DLD1 (cell line): ENCODE results near the gene CIT.
"Not testable (repeated sequence)": the region's sequence is repeated elsewhere in the genome, so short reads cannot be mapped to it uniquely, and the experiment has no call there.

Experiments
- in situ Hi-C: cut with HindIII; loops from 2 replicates; pipeline ENCODE4 v1.10.0; 2017; ENCODE audit warnings: low sequenced_read_pairs

Gene CIT

DNA sequence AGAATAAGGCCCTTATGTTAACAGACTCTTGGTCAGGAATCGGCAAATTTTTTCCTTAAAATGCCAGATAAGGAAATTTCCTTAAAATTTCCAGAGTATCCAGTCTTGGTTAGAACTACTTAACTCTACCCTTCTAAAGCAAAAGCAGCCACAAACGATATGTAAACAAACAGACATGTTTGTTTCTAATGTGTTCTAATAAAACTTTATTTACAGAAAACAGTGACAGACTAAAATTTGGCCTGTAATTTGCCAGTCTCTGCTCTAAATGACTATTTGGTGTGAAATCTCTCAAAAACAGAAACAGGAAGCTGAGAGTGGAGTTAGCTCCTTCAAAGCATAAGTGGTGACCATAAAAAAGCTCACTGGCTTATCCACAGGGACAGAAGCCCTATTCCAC is 131.0 kb downstream of the CIT start:
- in situ Hi-C loops, result no loop called here

DNA sequence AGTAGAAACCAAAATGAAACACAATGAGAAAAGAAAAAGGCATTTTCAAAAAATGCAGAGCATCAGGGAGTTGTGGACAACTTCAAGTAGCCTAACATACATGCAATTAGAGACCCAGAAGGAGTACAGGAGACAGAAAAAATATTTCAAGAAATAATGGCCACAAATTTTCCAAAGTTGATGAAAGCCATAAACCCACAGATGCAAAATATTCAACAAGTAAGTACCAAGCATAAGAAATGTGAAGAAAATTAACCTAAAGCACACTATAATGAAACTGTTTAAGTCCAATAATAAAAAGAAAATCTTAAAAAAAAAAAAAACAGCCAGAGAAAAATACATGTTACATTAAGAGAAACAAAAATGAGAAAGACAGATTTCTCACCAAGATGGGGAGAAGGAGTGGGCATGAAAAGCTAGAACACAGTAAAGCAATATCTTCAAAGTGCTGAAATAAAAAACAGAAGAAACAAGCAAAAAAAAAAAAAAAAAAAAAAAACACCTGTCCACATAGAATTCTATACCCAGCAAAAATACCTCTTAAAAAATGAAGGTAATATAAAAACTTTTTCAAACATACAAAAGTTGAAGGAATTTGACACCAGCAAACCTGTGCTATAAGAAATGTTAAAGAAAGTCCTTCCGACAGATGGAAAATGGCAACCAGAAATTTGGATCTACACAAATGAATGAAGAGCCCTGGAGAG is 132.1 kb downstream of the CIT start:
- in situ Hi-C loops, result no loop called here

DNA sequence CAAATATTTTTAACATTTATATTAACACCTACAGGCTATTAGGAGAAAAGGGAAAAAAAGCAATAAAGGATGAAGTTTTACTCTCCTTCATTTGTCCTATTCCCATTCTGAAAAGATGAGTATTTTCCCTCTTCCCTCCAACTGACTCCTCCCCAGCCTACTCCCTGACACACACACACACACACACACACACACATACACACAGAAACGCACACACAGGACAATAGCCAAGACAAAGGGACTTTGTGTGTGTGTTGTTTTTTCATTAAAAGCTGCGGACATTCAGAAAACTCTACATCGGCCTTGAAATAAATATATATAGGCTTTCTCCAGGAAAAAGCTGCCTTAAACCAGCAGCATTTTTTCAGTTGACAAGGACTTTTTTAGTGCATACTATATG is 134.4 kb downstream of the CIT start:
- in situ Hi-C loops, result no loop called here

DNA sequence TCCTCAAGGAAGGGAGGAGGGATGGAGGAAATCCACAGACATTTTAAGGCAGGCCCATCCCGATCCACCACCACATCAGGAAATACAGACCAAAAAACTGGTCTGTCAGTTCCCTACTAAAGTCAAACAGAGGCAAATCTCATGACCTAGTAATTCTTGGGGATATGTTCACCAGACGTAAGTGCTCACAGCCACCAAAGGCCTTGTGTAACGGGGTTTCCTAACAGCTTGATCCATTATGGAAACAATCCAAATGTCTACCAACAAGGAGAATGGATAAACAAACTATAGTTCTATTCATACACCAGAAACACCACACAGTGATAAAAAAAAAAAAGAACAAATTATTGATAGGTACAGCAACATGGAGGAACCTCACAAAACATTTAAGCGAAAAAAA is 136.3 kb downstream of the CIT start:
- in situ Hi-C loops, result no loop called here

DNA sequence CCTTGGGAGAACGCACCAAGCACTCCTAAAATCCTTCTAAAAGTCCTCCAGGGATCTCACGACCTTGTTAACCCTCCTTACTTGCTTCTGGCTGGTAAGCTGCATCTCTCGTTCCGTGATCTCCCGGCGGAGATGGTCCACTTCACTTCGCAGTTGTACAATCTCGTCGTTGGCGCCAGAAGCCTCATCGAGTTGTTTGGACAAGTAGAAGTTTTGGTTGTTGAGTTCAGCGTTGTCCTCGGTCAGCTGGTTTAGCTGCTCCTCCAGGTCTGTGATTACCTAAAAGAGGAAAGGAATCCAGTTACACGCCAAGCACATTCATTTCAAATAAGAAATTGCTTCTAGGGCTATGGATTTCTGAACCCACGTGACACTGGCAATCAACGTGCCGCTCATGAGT is 142.0 kb downstream of the CIT start:
- in situ Hi-C loops, result no loop called here

DNA sequence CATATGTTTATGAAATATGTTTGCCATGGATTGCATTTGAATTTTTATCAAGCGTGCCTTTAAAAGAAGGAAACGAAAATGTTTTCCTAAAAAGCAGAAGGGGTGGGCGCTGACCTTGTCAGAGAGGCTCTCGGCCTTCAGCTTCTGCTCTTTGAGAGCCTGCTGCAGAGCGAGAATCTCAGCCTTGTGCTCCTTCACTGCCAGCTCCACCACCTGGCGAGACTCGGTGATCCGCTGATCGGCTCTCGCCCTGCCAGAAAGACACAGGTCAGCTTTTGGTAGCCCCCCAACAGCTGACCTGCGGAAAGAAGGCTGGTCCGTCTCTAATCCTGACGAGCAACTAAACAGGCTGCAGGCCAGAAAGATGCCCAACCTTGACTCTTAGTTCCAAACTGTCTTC is 146.7 kb downstream of the CIT start:
- in situ Hi-C loops, result no loop called here

DNA sequence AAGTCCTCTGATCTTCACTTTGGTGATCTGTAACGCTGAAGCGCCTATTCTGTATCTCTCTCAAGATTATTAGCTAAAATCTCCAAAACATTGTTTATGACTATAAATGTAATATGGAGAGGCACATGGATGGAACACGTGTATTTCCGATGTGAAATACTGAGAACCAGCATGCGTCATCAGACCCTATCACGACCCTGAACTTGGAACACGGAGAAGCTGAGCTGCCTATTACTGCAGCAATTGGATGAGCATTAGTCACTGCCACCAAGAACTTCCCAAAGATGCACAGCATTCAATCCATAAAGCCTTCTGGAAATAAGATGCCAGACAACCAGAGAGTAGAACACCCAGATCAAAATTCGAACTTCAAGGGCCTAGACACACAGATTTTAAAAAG is 147.2 kb downstream of the CIT start:
- in situ Hi-C loops, result no loop called here

DNA sequence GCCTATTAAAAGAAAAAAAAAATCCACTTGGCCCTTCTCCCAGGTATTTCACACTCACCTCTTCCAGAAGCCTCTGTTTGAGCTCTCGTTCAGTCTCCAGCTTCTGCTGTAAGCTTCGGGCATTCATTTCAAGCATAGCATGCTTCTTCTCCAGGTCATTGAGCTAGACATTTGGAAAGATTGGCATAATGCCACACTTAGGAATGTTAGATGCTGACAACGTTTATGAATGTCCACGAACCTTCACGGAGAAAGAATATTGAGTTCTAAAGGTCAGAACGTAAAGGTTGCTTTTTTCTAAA is 148.7 kb downstream of the CIT start:
- in situ Hi-C loops, result no loop called here

DNA sequence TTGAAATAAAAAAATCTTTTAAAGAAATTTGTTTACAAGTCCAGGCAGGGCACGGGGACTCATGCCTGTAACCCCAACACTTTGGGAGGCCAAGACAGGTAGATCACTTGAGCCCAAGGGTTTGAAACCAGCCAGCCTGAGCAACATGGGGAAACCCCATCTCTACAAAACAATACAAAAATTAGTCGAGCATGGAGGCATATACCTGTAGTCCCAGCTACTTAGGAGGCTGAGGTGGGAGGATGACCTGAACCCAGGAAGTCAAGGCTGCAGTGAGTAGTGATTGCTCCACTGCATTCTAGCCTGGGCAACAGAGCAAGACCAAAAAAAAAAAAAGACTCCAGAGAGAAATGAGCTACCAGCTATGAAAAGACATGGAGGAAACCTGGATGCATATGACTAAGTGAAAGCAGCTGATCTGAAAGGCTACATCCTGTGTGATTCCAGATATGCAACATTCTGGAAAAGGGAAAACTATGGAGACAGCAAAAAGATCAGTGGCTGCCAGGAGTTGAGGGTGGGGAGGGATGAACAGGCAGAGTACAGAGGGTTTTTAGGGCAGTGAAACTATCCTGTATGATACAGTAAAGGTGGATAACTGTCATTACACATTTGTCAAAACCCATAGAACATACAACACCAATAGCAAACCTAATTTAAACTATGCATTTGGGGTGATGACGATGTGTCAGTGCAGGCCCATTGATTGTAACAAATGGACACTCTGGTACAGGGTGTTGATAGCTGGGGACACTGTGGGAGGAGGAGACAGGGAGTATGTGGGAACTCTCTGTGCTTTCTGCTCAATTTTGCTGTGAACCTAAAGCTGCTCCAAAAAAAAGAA is 149.3 kb downstream of the CIT start:
- in situ Hi-C loops, result no loop called here

DNA sequence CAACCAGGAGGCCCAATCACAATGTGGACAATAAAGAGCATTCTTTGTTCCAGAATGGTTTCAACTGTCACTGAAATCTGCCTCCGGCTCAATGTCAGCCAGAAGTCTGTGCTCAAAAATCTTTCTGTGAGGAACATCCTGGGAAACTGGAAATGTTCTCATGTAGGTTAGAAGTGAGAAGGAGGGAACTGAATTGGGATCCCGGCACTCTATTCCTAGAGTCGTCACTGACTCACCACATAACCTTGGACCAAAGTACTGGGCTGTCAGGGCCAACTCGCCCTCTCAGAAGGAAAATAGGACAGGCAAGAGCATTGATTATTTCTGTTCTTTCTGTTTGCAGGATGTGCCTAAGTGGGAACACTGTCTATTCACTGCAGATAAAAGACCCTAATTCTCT is 151.6 kb downstream of the CIT start:
- in situ Hi-C loops, result no loop called here

DNA sequence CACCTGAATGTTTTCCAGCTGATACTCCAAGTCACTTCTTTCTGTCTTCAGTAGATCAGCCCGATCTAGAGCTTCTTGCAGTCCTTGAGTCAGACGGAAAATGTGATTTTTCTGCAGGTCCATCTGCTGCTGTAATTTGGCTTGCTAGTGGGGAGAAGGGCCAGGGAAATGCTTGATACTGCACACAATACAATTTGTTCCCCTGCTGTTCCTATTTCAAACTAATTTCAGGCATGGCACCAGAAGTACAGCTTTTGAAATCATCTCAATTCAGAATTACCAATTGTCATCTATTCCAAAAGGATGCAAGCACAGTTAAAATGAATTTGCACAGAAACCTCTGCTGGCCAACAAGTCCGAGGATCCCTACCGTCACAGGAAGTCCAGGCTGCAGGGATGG is 155.8 kb downstream of the CIT start:
- in situ Hi-C loops, result no loop called here

DNA sequence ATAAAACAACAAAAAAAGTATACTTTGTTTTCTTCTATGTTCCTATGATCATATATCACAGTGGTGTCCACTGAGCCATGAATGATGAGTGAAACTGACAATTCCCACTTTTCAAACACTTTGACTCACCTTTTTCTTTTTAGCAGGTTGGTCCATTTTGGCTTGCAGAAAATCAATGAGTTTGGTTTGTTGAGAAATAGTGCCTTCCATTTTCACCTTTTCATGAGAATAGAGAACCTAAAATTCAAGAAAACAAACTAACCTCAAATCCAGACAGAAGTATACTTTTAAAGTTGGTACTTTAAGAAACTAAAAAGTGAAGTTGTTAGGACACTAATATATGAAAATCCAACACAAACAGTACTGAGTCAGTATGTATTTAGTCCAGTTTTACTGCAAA is 156.8 kb downstream of the CIT start:
- in situ Hi-C loops, result no loop called here

DNA sequence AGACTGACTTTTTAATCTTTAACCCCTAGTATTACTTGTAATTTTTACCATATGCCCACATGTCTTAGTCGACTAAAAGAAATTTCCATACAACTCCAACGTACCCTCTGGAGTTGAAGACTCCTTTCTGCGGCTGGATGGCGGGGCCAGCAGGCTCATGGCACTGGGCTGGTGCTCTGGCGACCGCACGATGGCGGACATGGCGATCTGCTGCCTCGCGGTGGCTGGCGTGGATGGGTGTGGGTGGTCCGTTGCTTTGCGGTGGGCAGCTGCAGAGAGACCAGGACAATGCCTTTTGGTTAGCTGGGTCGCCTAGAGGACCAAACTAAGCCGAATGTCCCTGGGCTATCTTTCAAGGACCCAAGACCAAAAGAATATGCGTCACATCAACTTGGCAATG is 159.0 kb downstream of the CIT start:
- in situ Hi-C loops, result no loop called here

DNA sequence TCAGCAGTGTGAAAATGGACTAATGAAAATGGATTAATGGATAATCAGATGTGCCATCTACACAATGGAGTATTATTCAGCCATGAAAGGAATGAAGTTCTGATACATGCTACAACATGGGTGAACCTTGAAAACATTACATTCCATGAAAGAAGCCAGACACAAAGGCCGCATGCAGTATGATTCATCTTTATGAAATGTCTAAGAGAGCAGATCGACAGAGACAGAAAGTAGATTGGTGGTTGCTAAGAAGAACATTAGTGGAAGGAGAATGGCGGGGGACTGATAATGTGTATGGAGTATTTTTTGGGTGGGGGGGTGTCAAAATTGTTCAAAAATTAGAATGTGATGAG is 161.9 kb downstream of the CIT start:
- in situ Hi-C loops, result no loop called here

DNA sequence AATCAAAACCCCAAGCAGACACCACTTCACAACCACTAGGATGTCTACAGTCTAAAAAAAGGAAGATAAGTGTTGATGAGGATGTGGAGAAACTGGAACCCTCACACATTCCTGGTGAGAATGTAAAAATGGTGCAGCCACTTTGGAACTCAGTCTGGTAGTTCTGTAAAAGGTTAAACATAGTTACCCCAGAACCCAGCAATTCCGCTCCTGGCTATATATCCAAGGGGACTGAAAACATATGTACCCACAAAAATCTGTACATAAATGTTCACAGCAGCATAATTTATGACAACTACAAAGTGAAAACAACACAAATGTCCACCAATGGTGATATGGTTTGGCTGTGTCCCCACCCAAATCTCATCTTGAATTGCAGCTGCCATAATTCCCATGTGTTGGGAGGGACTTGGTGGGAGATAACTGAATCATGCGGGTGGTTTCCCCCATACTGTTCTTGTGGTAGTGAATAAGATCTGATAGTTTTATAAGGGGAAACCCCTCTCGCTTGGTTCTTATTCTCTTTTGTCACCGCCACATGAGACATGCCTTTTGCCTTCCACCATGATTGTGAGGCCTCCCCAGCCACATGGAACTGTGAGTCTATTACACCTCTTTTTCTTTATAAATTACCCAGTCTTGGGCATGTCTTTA is 162.4 kb downstream of the CIT start:
- in situ Hi-C loops, result no loop called here

DNA sequence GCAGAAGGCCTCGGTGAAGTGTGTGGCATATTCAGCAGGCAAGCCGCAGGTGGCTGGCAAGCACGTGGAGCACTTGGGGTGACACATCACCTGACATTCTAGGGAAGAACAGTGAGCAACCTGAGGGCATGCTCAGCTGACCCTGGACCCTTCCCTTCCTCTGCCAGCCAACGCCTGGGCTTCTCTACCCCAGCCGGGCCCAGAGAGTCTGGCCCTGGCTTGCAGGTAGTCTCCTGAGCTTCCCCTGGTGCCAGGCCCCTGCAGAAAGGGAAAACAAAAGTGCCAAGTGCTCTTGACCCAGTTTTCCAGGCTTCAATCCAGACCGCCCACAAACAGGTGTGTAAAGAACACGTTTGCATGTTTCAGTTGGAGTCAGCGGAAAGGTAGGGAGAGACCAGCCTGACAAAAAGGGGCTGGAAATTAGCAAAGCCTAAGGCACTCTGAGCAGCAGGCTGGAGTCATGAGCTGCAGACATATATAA is 163.5 kb downstream of the CIT start:
- in situ Hi-C loops, result no loop called here

DNA sequence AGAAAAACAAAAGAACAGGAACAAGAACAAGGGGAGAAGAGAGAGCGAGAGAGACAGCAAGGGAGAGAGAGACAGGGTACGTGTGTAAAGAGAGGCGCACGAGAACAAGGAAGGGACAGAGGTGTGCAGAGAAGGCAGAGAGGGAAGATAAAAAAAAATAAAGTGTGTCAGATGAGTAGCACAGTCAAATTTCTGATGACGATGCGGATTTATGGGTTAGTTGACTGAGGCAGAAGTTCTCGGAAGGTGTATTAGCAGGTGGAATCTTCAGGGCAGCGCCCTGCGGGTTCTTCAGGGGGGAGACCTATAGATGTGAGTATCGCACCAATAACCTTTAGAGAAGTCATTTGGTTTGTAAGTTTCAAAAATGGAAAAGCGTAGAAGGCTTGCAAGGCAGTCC is 164.4 kb downstream of the CIT start:
- in situ Hi-C loops, result no loop called here

DNA sequence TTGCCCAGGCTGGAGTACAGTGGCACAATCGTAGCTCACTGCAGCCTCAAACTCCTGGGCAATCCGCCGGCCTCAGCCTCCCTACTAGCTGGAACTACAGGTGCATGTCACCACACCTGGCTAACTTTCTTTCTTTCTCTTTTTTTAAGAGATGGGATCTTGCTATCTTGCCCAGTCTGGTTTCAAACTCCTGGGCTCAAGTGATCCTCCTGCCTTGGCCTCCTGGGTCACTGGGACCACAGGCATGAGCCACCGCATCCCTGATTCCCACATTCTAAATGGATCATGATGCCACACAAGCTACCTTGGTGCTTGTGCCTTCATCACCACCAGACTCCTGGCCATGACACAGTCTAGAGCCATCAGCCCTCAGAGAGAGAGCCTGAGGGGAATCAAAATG is 165.4 kb downstream of the CIT start:
- in situ Hi-C loops, result no loop called here

DNA sequence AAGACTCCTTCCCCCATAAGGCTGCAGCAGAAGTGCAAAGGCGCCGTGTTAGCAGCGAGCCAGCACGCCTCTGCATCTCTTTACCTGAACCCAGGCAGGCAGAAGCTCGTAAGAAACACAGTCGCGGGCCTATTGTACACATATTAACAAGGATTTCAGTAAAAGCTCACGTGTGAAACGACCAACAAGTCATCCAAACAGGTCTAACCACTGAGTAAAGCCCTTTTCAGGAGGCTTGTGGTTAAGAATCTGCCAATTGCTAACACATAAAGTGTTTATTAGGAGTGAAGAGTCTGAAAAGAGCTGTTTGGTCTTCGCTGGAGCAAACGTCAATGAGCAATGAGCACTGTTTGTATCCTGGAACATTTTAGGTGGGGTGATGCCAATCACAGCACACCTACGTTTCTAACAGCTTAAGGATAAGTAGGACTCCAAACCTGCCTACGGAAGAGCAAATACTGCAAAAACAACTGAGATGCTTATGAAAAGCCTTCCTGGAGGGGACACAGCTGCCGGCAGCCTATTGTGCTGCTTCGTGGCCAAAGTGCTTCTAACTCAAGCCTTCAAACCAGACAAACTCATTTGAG is 166.1 kb downstream of the CIT start:
- in situ Hi-C loops, result no loop called here

DNA sequence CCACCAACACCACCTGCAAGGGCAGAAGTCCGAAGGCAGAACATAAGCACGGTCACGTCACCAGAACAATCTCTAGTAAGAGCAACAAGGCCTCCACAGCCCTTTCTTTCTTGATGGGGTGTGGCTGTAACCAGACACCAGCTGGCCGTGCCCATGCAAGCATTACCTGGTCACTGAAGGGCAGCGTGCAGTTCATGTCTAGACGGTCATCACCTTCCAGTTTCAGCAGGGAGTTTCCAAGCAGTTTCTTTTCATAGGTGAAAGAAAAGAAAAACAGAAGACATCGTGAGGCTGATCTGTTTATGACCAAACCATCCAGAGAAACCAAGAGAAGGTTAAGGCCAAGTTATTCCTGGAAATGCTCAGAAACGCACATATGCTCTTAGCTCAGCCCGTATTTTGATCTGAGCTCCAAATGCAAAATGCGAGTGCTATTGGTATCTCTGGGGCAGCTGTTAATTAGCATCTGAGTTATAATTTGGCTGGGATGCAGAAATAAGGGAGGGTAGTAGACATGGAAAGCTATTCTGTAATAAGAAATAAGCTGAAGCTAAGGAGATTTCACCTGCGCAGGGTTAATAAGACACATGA is 166.7 kb downstream of the CIT start:
- in situ Hi-C loops, result no loop called here

DNA sequence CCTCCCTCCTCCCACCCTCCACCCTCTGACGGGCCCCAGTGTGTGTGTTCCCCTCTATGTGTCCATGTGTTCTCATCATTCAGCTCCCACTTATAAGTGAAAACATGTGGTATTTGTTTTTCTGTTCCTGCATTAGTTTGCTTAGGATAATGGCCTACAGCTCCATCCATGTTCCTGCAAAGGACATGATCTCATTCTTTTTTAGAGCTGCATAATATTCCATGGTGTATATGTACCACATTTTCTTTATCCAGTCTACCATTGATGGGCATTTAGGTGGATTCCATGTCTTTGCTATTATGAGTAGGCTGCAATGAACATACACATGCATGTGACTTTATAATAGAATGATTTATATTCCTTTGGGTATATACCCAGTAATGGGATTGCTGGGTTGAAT is 170.7 kb downstream of the CIT start:
- in situ Hi-C loops, result not testable (repeated sequence)
